IMR-90 (cell line): ENCODE measurements around the gene NPAS3. TPM values are rescaled to one million over a fixed set of nuclear protein-coding genes. Genes with fewer than 3 reads are reported as not detected.

Experiments used
- ATAC-seq: fragments of 200-7000 bp; cut with Tn5 transposase; 2 replicates; pipeline ENCODE4 v1.9.1; 2020; ENCODE audit warnings: low read depth, mild to moderate bottlenecking, moderate library complexity
- BruUV-seq: library from RNA; stranded (reverse); fragments of 400-500 nt; replicated peaks from 2 replicates; lab custom pipeline; 2021; lab: Mats Ljungman, UMichigan
- CTCF ChIA-PET: fragments of 300-600 bp; formaldehyde crosslinking; extraction: SDS; loops from one replicate; lab custom pipeline; 2021; ENCODE audit warnings: antibody characterized with exemption; lab: Yijun Ruan, JAX
- POLR2A ChIA-PET: fragments of 300-600 bp; sonication (Branson Sonifier 250); formaldehyde crosslinking; loops from one replicate; lab custom pipeline; 2022; ENCODE audit warnings: antibody characterized with exemption; ENCODE audit not compliant: unreplicated experiment; lab: Charles Lee
- DNase-seq: peaks from one replicate; pipeline ENCODE4 v3.0.0; 2013
- H2AFZ ChIP-seq: replicated peaks from 2 replicates; pipeline ENCODE3; 2013; ENCODE audit warnings: low read length, mild to moderate bottlenecking; ENCODE audit not compliant: poor library complexity
- H2AK5ac ChIP-seq: 2 replicates; pipeline ENCODE4 v1.6.1; 2013; ENCODE audit warnings: low read depth, low read length, inconsistent platforms
- H2AK9ac ChIP-seq: replicated peaks from 2 replicates; pipeline ENCODE3; 2013; ENCODE audit warnings: mild to moderate bottlenecking, low read depth, low read length, moderate library complexity; ENCODE audit not compliant: poor library complexity
- H2BK120ac ChIP-seq: 2 replicates; pipeline ENCODE4 v1.6.1; 2013; ENCODE audit warnings: low read depth, low read length, inconsistent platforms
- H2BK15ac ChIP-seq: 3 replicates; pipeline ENCODE4 v1.6.1; 2013; ENCODE audit warnings: low read depth, low read length, inconsistent platforms
- H2BK20ac ChIP-seq: 2 replicates; pipeline ENCODE4 v1.6.1; 2013; ENCODE audit warnings: low read depth, mild to moderate bottlenecking, inconsistent platforms, low read length, moderate library complexity
- H2BK5ac ChIP-seq: 2 replicates; pipeline ENCODE4 v1.6.1; 2013; ENCODE audit warnings: mild to moderate bottlenecking, low read depth, low read length, inconsistent platforms; ENCODE audit not compliant: poor library complexity, severe bottlenecking
- H3K14ac ChIP-seq: replicated peaks from 2 replicates; pipeline ENCODE4 v1.6.1; 2013; ENCODE audit warnings: low read depth, low read length, inconsistent platforms
- H3K18ac ChIP-seq: 2 replicates; pipeline ENCODE4 v1.6.1; 2013; ENCODE audit warnings: low read depth, low read length, control low read depth
- H3K23ac ChIP-seq: 2 replicates; pipeline ENCODE4 v1.6.1; 2013; ENCODE audit warnings: low read depth, low read length, inconsistent platforms
- H3K27ac ChIP-seq: 2 replicates; pipeline ENCODE4 v1.5.1; 2013; ENCODE audit warnings: mild to moderate bottlenecking, control low read depth, low read length; ENCODE audit not compliant: insufficient read depth
- H3K27me3 ChIP-seq: 2 replicates; pipeline ENCODE4 v1.6.1; 2013; ENCODE audit warnings: low read length; ENCODE audit not compliant: control insufficient read depth, insufficient read depth
- H3K36me3 ChIP-seq: 2 replicates; pipeline ENCODE4 v1.6.1; 2013; ENCODE audit warnings: low read length, mixed read lengths; ENCODE audit not compliant: control insufficient read depth, insufficient read depth
- H3K4ac ChIP-seq: 2 replicates; pipeline ENCODE4 v1.6.1; 2013; ENCODE audit warnings: low read depth, low read length, inconsistent platforms
- H3K4me1 ChIP-seq: 2 replicates; pipeline ENCODE4 v1.6.1; 2013; ENCODE audit warnings: low read length, mixed read lengths; ENCODE audit not compliant: control insufficient read depth, insufficient read depth
- H3K4me2 ChIP-seq: 2 replicates; pipeline ENCODE4 v1.6.1; 2013; ENCODE audit warnings: low read depth, mild to moderate bottlenecking, control low read depth, low read length, moderate library complexity
- H3K4me3 ChIP-seq: 2 replicates; pipeline ENCODE4 v1.5.1; 2013; ENCODE audit warnings: low read depth, mild to moderate bottlenecking, control low read depth, low read length, moderate library complexity; ENCODE audit not compliant: insufficient read depth
- H3K56ac ChIP-seq: 2 replicates; pipeline ENCODE4 v1.6.1; 2013; ENCODE audit warnings: low read length, inconsistent platforms; ENCODE audit not compliant: insufficient read depth; ENCODE audit errors: extremely low read depth
- H3K79me1 ChIP-seq, 2 experiments: 2 replicates each; pipeline ENCODE4 v1.6.1; 2013; ENCODE audit warnings: low read length in 2 of 2, inconsistent platforms in 1 of 2, low read depth in 1 of 2
- H3K9ac ChIP-seq: 2 replicates; pipeline ENCODE4 v1.6.1; 2013; ENCODE audit warnings: low read depth, low read length, control low read depth
- H3K9me1 ChIP-seq: 2 replicates; pipeline ENCODE4 v1.6.1; 2013; ENCODE audit warnings: low read length, inconsistent platforms; ENCODE audit not compliant: insufficient read depth
- H3K9me3 ChIP-seq: 2 replicates; pipeline ENCODE4 v1.6.1; 2013; ENCODE audit warnings: low read length; ENCODE audit not compliant: control insufficient read depth, insufficient read depth
- H4K20me1 ChIP-seq: 2 replicates; pipeline ENCODE4 v1.6.1; 2013; ENCODE audit warnings: low read length, inconsistent platforms; ENCODE audit not compliant: insufficient read depth
- H4K5ac ChIP-seq: 2 replicates; pipeline ENCODE4 v1.6.1; 2013; ENCODE audit warnings: mild to moderate bottlenecking, low read depth, low read length, control low read depth
- H4K8ac ChIP-seq, 2 experiments: 2 replicates each; pipeline ENCODE4 v1.6.1; 2013; ENCODE audit warnings: low read depth in 2 of 2, low read length in 2 of 2, control low read depth in 1 of 2, inconsistent platforms in 1 of 2
- H4K91ac ChIP-seq: 2 replicates; pipeline ENCODE4 v1.6.1; 2013; ENCODE audit warnings: low read depth, low read length, inconsistent platforms; ENCODE audit not compliant: insufficient read depth
- BHLHE40 ChIP-seq: fragments of 150-350 bp; IDR thresholded peaks from 2 replicates; pipeline ENCODE4 v1.6.1; 2016; ENCODE audit warnings: mild to moderate bottlenecking, low read depth, low read length
- CEBPB ChIP-seq: IDR thresholded peaks from 2 replicates; pipeline ENCODE4 v1.6.1; 2012; ENCODE audit warnings: low read depth, low read length, improper control_type of control experiment
- CHD1 ChIP-seq: IDR thresholded peaks from 2 replicates; pipeline ENCODE4 v1.6.1; 2012; ENCODE audit warnings: low read depth, low read length, improper control_type of control experiment
- CTCF ChIP-seq: conservative IDR thresholded peaks from 2 replicates; pipeline ENCODE4 v1.5.1; 2012; ENCODE audit warnings: mild to moderate bottlenecking, low read depth, low read length, improper control_type of control experiment
- FOS ChIP-seq: fragments of 150-350 bp; IDR thresholded peaks from 2 replicates; pipeline ENCODE4 v1.6.1; 2016; ENCODE audit warnings: low read depth, low read length
- MAFK ChIP-seq: IDR thresholded peaks from 2 replicates; pipeline ENCODE4 v1.6.1; 2012; ENCODE audit warnings: low read depth, low read length, improper control_type of control experiment
- MAZ ChIP-seq: IDR thresholded peaks from 2 replicates; pipeline ENCODE4 v1.6.1; 2012; ENCODE audit warnings: low read depth, mild to moderate bottlenecking, low read length, improper control_type of control experiment, moderate library complexity, borderline replicate concordance
- MXI1 ChIP-seq: IDR thresholded peaks from 2 replicates; pipeline ENCODE4 v1.6.1; 2012; ENCODE audit warnings: low read depth, mild to moderate bottlenecking, low read length, moderate library complexity, borderline replicate concordance
- NFE2L2 ChIP-seq: fragments of 150-350 bp; IDR thresholded peaks from 2 replicates; pipeline ENCODE4 v1.6.1; 2016; ENCODE audit warnings: low read depth, mild to moderate bottlenecking, low read length
- POLR2A ChIP-seq: IDR thresholded peaks from 2 replicates; pipeline ENCODE4 v1.6.1; 2012; ENCODE audit warnings: mild to moderate bottlenecking, low read depth, low read length
- RAD21 ChIP-seq: IDR thresholded peaks from 2 replicates; pipeline ENCODE4 v1.6.1; 2012; ENCODE audit warnings: low read length, improper control_type of control experiment
- RCOR1 ChIP-seq: IDR thresholded peaks from 2 replicates; pipeline ENCODE4 v1.6.1; 2012; ENCODE audit warnings: mild to moderate bottlenecking, low read length, improper control_type of control experiment; ENCODE audit not compliant: insufficient replicate concordance
- WGBS, 2 experiments: methylation state at CpG; one replicate each; pipeline versions ENCODE4 v1.1.5 to v1.1.7; 2013; ENCODE audit warnings: missing lambda C conversion rate in 2 of 2; ENCODE audit not compliant: insufficient read length in 1 of 2; ENCODE audit errors: extremely low coverage in 2 of 2; 5-methylcytosine and 5-hydroxymethylcytosine counted together
- dilution Hi-C: fragments of 300-500 bp; cut with HindIII; formaldehyde crosslinking; loops from one replicate; pipeline ENCODE4 v1.14.3; 2018; ENCODE audit warnings: low sequenced_read_pairs; ENCODE audit not compliant: unreplicated experiment
- in situ Hi-C: fragments of 300-500 bp; cut with MboI; formaldehyde crosslinking; loops from 3 replicates; pipeline ENCODE4 v1.14.3; 2019; ENCODE audit warnings: low sequenced_read_pairs, inconsistent platforms, mixed read lengths
- intact Hi-C: fragments of 100-400 bp; cut with micrococcal nuclease; formaldehyde crosslinking; loops from 2 replicates; pipeline ENCODE4 v1.10.0; 2022
- polyA plus RNA-seq, 3 experiments: library from polyadenylated mRNA; depleted of rRNA; stranded (reverse); fragments of >200 nt; gene quantifications; 2 replicates each; pipeline ENCODE4 v1.2.3, GENCODE V29; 2012; ENCODE audit warnings: low replicate concordance in 1 of 3
- total RNA-seq: library from RNA; depleted of rRNA; stranded (reverse); fragments of >200 nt; gene quantifications from 2 replicates; pipeline ENCODE4 v1.2.3, GENCODE V29; 2012
- TF ChIP-seq, protein P1 (sequence below): fragments of 150-350 bp; IDR thresholded peaks from 2 replicates; pipeline ENCODE4 v1.6.1; 2016; ENCODE audit warnings: low read depth, mild to moderate bottlenecking, low read length, moderate library complexity, borderline replicate concordance

NPAS3 gene
- total and polyA plus RNA-seq, 2 of the 4 experiments (the other 2 are of a cell fraction), result not detected

- Histone ChIP-seq H2BK120ac (no peak overlapping the region), H2AFZ (no peak overlapping the region), H3K18ac (no peak overlapping the region), H2BK5ac (no peak overlapping the region), H3K4me3 (no peak overlapping the region), H3K27ac (no peak overlapping the region), H3K14ac (no peak overlapping the region), H4K20me1 (no peaks in the 10 kb centered on the region), H3K4me2 (no peak overlapping the region), H2BK20ac (no peak overlapping the region), H3K9me1 (no peaks in the 10 kb centered on the region), H2AK9ac (no peak overlapping the region), H3K4ac (no peak overlapping the region), H4K8ac (no peak overlapping the region), H3K56ac (no peak overlapping the region), H2AK5ac (no peak overlapping the region), H3K36me3 (no peaks in the 10 kb centered on the region), H3K4me1 (no peaks in the 10 kb centered on the region), H3K9ac (no peak overlapping the region), H3K79me1 (no peaks in the 10 kb centered on the region), H3K9me3 (no peaks in the 10 kb centered on the region), H3K27me3 (no peaks in the 10 kb centered on the region), H2BK15ac (no peak overlapping the region), H3K23ac (no peak overlapping the region), H4K5ac (no peak overlapping the region), H4K91ac (no peak overlapping the region)
- no peak for DNase-seq
- ChIA-PET POLR2A (no interaction called here), CTCF (no interaction called here)
- no TSS peak for BruUV-seq
- no peak for ATAC-seq
- intact Hi-C loops, result loop anchor here (10.0 kb wide), 1 partner anchor 780 kb away; no protein-coding TSS in a partner anchor
- dilution Hi-C loops, result no loop called here
- no CpG with 5 or more reads among the region's 4 CpGs for WGBS, 2 experiments
- in situ Hi-C loops, result no loop called here
- TF ChIP-seq CHD1 (no peak), RCOR1 (no peak), MAFK (no peak), POLR2A (no peak), NFE2L2 (no peak), RAD21 (no peak), FOS (no peak), BHLHE40 (no peak), CTCF (no peak), MXI1 (no peak), CEBPB (no peak), MAZ (no peak)
- TF ChIP-seq, protein P1, sequence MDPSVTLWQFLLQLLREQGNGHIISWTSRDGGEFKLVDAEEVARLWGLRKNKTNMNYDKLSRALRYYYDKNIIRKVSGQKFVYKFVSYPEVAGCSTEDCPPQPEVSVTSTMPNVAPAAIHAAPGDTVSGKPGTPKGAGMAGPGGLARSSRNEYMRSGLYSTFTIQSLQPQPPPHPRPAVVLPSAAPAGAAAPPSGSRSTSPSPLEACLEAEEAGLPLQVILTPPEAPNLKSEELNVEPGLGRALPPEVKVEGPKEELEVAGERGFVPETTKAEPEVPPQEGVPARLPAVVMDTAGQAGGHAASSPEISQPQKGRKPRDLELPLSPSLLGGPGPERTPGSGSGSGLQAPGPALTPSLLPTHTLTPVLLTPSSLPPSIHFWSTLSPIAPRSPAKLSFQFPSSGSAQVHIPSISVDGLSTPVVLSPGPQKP, result no peak
Measured at GRCh38 chr14:33014710-33015109, 76.0 kb downstream of the NPAS3 start.
